ENCODE results near the gene ETF1. TPM values are rescaled to one million over a fixed set of nuclear protein-coding genes. Genes with fewer than 3 reads are reported as not detected.
A peak's percentile ranks its signal among the peaks of the same experiment; 100 is the strongest.

The ETF1 gene
- total RNA-seq, 2 donors from 2014 or later: 150 to 165 TPM

- Mint-ChIP-seq H3K4me3 (peak overlapping the region; percentile 91), H3K27ac (peak overlapping the region; percentile 74), H3K4me1 (peaks cover 18% of the 10 kb centered on the region), H3K36me3 (ENCODE audit: low read depth) (peaks cover 2% of the 10 kb centered on the region), H3K27me3 (no peaks in the 10 kb centered on the region)
- H3K9me3 ChIP-seq (ENCODE audit: control insufficient read depth, low read length, poor library complexity, severe bottlenecking): no peaks in the 10 kb centered on the region
- no peak for DNase-seq
- no peak for ATAC-seq
These were observed 76.7 kb downstream of the ETF1 start for GRCh38 chr5:138466125-138466899.

GRCh38 chr5:138465261-138466124 lies 77.5 kb downstream of the ETF1 start, which contains the start of gene EGR1:
Gene EGR1, plus strand, starts transcription at chr5:138465479. Its CDS starts 283 bp downstream, at chr5:138465762.
- Mint-ChIP-seq H3K27me3 (no peaks in the 10 kb centered on the region), H3K27ac (peak within 1 kb of the TSS; percentile 74), H3K36me3 (ENCODE audit: low read depth) (peaks cover 2% of the 10 kb centered on the region), H3K4me1 (peaks cover 25% of the 10 kb centered on the region), H3K4me3 (peak within 1 kb of the TSS; percentile 91)
- ATAC-seq (peak; percentile 71), DNase-seq (peak; percentile 83 to 89 (median 84))
- no peaks in the 10 kb centered on the region for H3K9me3 ChIP-seq (ENCODE audit: control insufficient read depth, low read length, poor library complexity, severe bottlenecking)

GRCh38 chr5:138464388-138465260 lies 78.4 kb downstream of the ETF1 start:
- Mint-ChIP-seq H3K36me3 (ENCODE audit: low read depth) (peaks cover 2% of the 10 kb centered on the region), H3K27ac (peak overlapping the region; percentile 74), H3K4me1 (peaks cover 24% of the 10 kb centered on the region), H3K27me3 (no peaks in the 10 kb centered on the region), H3K4me3 (peak overlapping the region; percentile 91)
- no peaks in the 10 kb centered on the region for H3K9me3 ChIP-seq (ENCODE audit: control insufficient read depth, low read length, poor library complexity, severe bottlenecking)
- DNase-seq (peak; percentile 85 to 95 (median 91)), ATAC-seq (peak; percentile 78)

GRCh38 chr5:138464008-138464387 lies 79.0 kb downstream of the ETF1 start:
- ATAC-seq (peak; percentile 64), DNase-seq (peak; percentile 91 to 94 (median 94))
- Mint-ChIP-seq H3K27me3 (no peaks in the 10 kb centered on the region), H3K4me1 (peaks cover 28% of the 10 kb centered on the region), H3K4me3 (peak overlapping the region; percentile 91), H3K27ac (peak overlapping the region; percentile 74), H3K36me3 (ENCODE audit: low read depth) (peaks cover 2% of the 10 kb centered on the region)
- no peaks in the 10 kb centered on the region for H3K9me3 ChIP-seq (ENCODE audit: control insufficient read depth, low read length, poor library complexity, severe bottlenecking)

- Mint-ChIP-seq H3K36me3 (ENCODE audit: low read depth) (peaks cover 2% of the 10 kb centered on the region), H3K27me3 (no peaks in the 10 kb centered on the region), H3K4me1 (peaks cover 33% of the 10 kb centered on the region), H3K4me3 (peak overlapping the region; percentile 91), H3K27ac (peak overlapping the region; percentile 74)
- H3K9me3 ChIP-seq (ENCODE audit: control insufficient read depth, low read length, poor library complexity, severe bottlenecking): no peaks in the 10 kb centered on the region
- DNase-seq: no peak
- no peak for ATAC-seq
These were observed 79.5 kb downstream of the ETF1 start for GRCh38 chr5:138463419-138464007.

- Mint-ChIP-seq H3K27ac (peak overlapping the region; percentile 81), H3K4me1 (peaks cover 26% of the 10 kb centered on the region), H3K4me3 (no peak overlapping the region), H3K27me3 (no peaks in the 10 kb centered on the region), H3K36me3 (ENCODE audit: low read depth) (no peaks in the 10 kb centered on the region)
- H3K9me3 ChIP-seq (ENCODE audit: control insufficient read depth, low read length, poor library complexity, severe bottlenecking): no peaks in the 10 kb centered on the region
- ATAC-seq: no peak
- DNase-seq: no peak
These were observed 81.5 kb downstream of the ETF1 start for GRCh38 chr5:138461343-138462125.

GRCh38 chr5:138460032-138460693 lies 82.9 kb downstream of the ETF1 start:
- DNase-seq (no peak), ATAC-seq (no peak)
- Mint-ChIP-seq H3K4me3 (no peak overlapping the region), H3K36me3 (ENCODE audit: low read depth) (no peaks in the 10 kb centered on the region), H3K27me3 (no peaks in the 10 kb centered on the region), H3K27ac (no peak overlapping the region), H3K4me1 (peaks cover 24% of the 10 kb centered on the region)
- no peaks in the 10 kb centered on the region for H3K9me3 ChIP-seq (ENCODE audit: control insufficient read depth, low read length, poor library complexity, severe bottlenecking)

- no peaks in the 10 kb centered on the region for H3K9me3 ChIP-seq (ENCODE audit: control insufficient read depth, low read length, poor library complexity, severe bottlenecking)
- Mint-ChIP-seq H3K36me3 (ENCODE audit: low read depth) (no peaks in the 10 kb centered on the region), H3K4me1 (peaks cover 24% of the 10 kb centered on the region), H3K4me3 (peak overlapping the region; percentile 82), H3K27ac (peak overlapping the region; percentile 95), H3K27me3 (no peaks in the 10 kb centered on the region)
- peak; percentile 43 to 69 (median 44) for DNase-seq
- ATAC-seq: peak; percentile 51
These were observed 83.6 kb downstream of the ETF1 start for GRCh38 chr5:138459311-138459933.

GRCh38 chr5:138458856-138459255 lies 84.2 kb downstream of the ETF1 start:
- no peaks in the 10 kb centered on the region for H3K27me3 Mint-ChIP-seq
- ATAC-seq: peak; percentile 2
- no peaks in the 10 kb centered on the region for H3K9me3 ChIP-seq (ENCODE audit: control insufficient read depth, low read length, poor library complexity, severe bottlenecking)
- H3K27ac Mint-ChIP-seq: peak overlapping the region; percentile 95
- peak overlapping the region; percentile 82 for H3K4me3 Mint-ChIP-seq
- H3K36me3 Mint-ChIP-seq (ENCODE audit: low read depth): no peaks in the 10 kb centered on the region
- peaks cover 24% of the 10 kb centered on the region for H3K4me1 Mint-ChIP-seq
- no peak for DNase-seq

GRCh38 chr5:138458384-138458783 lies 84.7 kb downstream of the ETF1 start:
- no peak for DNase-seq
- no peak overlapping the region for H3K4me3 Mint-ChIP-seq

GRCh38 chr5:138457531-138458275 lies 85.3 kb downstream of the ETF1 start:
- Mint-ChIP-seq H3K4me3 (no peak overlapping the region), H3K27ac (no peak overlapping the region), H3K27me3 (no peaks in the 10 kb centered on the region), H3K4me1 (peaks cover 24% of the 10 kb centered on the region), H3K36me3 (ENCODE audit: low read depth) (no peaks in the 10 kb centered on the region)
- H3K9me3 ChIP-seq (ENCODE audit: control insufficient read depth, low read length, poor library complexity, severe bottlenecking): no peaks in the 10 kb centered on the region
- no peak for DNase-seq
- ATAC-seq: no peak

More at GRCh38 chr5:138458384-138458783, 84.7 kb downstream of the ETF1 start:
- H3K4me1 Mint-ChIP-seq: peaks cover 24% of the 10 kb centered on the region
- ATAC-seq: no peak
- peak overlapping the region; percentile 95 for H3K27ac Mint-ChIP-seq
- no peaks in the 10 kb centered on the region for H3K9me3 ChIP-seq (ENCODE audit: control insufficient read depth, low read length, poor library complexity, severe bottlenecking)
- no peaks in the 10 kb centered on the region for H3K27me3 Mint-ChIP-seq
- no peaks in the 10 kb centered on the region for H3K36me3 Mint-ChIP-seq (ENCODE audit: low read depth)

All from T-helper 17 cell (primary cell).